CD14-positive monocyte (primary cell): ENCODE data around the gene ARHGEF10L. TPM values are rescaled to one million over a fixed set of nuclear protein-coding genes. Genes with fewer than 3 reads are reported as not detected.

Source experiments
- DNase-seq, 3 donors: peaks; one replicate each; pipeline ENCODE4 v3.0.0-alpha.2; 2011 to 2022
- H2AFZ ChIP-seq: 2 replicates; pipeline ENCODE4 v1.6.0; 2012; ENCODE audit warnings: mild to moderate bottlenecking, low read depth, low read length, inconsistent platforms; ENCODE audit not compliant: insufficient read depth, poor library complexity, severe bottlenecking
- H3K27ac ChIP-seq, 2 donors: 1 replicate in 1 of 2; 2 replicates in 1 of 2; pipeline ENCODE4 v1.5.1; 2012 to 2013; ENCODE audit warnings: low read length in 2 of 2, control low read depth in 1 of 2, inconsistent platforms in 1 of 2, low read depth in 1 of 2, mild to moderate bottlenecking in 1 of 2
- H3K27me3 ChIP-seq, 2 donors: one replicate each; pipeline versions ENCODE4 v1.6.0 to v1.6.1; 2011 to 2013; ENCODE audit warnings: low read length in 2 of 2; ENCODE audit not compliant: control insufficient read depth in 2 of 2, insufficient read depth in 2 of 2
- H3K36me3 ChIP-seq, 2 donors: replicated peaks in 1 of 2; 1 replicate in 1 of 2; 2 replicates in 1 of 2; pipeline versions ENCODE4 v1.5.1 to v1.6.1; 2012 to 2013; ENCODE audit warnings: low read length in 2 of 2, control low read depth in 1 of 2, inconsistent platforms in 1 of 2, mild to moderate bottlenecking in 1 of 2; ENCODE audit not compliant: insufficient read depth in 2 of 2, control insufficient read depth in 1 of 2
- H3K4me1 ChIP-seq, 2 donors: 1 replicate in 1 of 2; 2 replicates in 1 of 2; pipeline versions ENCODE4 v1.5.1 to v1.6.1; 2012 to 2013; ENCODE audit warnings: low read length in 2 of 2, control low read depth in 1 of 2, inconsistent platforms in 1 of 2, mild to moderate bottlenecking in 1 of 2, moderate library complexity in 1 of 2; ENCODE audit not compliant: insufficient read depth in 2 of 2, control insufficient read depth in 1 of 2
- H3K4me2 ChIP-seq: replicated peaks from 2 replicates; pipeline ENCODE3; 2012; ENCODE audit warnings: low read length, moderate library complexity, mild to moderate bottlenecking; ENCODE audit not compliant: poor library complexity, severe bottlenecking; ENCODE audit errors: extremely low read depth
- H3K4me3 ChIP-seq, 3 experiments: fragments of 200-600 bp in 1 of 3; sonication (generic) in 1 of 3; replicated peaks in 1 of 3; 1 replicate in 2 of 3; 2 replicates in 1 of 3; pipeline ENCODE4 v1.5.1; 2011 to 2013; ENCODE audit warnings: low read length in 3 of 3, mild to moderate bottlenecking in 3 of 3, control low read depth in 2 of 3, low read depth in 2 of 3, inconsistent platforms in 1 of 3, moderate library complexity in 1 of 3
- H3K79me2 ChIP-seq: 2 replicates; pipeline ENCODE4 v1.6.0; 2012; ENCODE audit warnings: mild to moderate bottlenecking, control low read depth, inconsistent platforms, low read length, moderate library complexity; ENCODE audit not compliant: insufficient read depth
- H3K9ac ChIP-seq: 2 replicates; pipeline ENCODE4 v1.6.0; 2017; ENCODE audit warnings: low read length, mild to moderate bottlenecking; ENCODE audit not compliant: insufficient read depth, poor library complexity, severe bottlenecking
- H3K9me3 ChIP-seq, 2 donors: replicated peaks in 1 of 2; 1 replicate in 1 of 2; 2 replicates in 1 of 2; pipeline versions ENCODE4 v1.5.1 to v1.6.1; 2012 to 2013; ENCODE audit warnings: low read length in 2 of 2, control low read depth in 1 of 2; ENCODE audit not compliant: control insufficient read depth in 1 of 2, insufficient read depth in 1 of 2
- H4K20me1 ChIP-seq: 2 replicates; pipeline ENCODE4 v1.6.0; 2012; ENCODE audit warnings: mild to moderate bottlenecking, low read length, control low read depth, moderate library complexity; ENCODE audit not compliant: insufficient read depth
- H3K27ac Mint-ChIP-seq, 7 donors: one replicate each; pipeline ENCODE4 v1.8.0; 2020; ENCODE audit warnings: mild to moderate bottlenecking in 7 of 7, mixed read lengths in 7 of 7, moderate library complexity in 6 of 7, inconsistent platforms in 2 of 7
- H3K27me3 Mint-ChIP-seq, 3 donors: one replicate each; pipeline ENCODE4 v1.8.0; 2021 to 2022; ENCODE audit warnings: low read depth in 3 of 3, mild to moderate bottlenecking in 3 of 3, mixed read lengths in 3 of 3, moderate library complexity in 3 of 3, inconsistent platforms in 1 of 3
- H3K36me3 Mint-ChIP-seq, 2 donors: one replicate each; pipeline ENCODE4 v1.8.0; 2020; ENCODE audit warnings: mixed read lengths in 2 of 2, inconsistent platforms in 1 of 2, mild to moderate bottlenecking in 1 of 2
- H3K4me1 Mint-ChIP-seq: one replicate; pipeline ENCODE4 v1.8.0; 2020; ENCODE audit warnings: mild to moderate bottlenecking, mixed read lengths
- H3K4me3 Mint-ChIP-seq, 2 donors: one replicate each; pipeline ENCODE4 v1.8.0; 2020; ENCODE audit warnings: mild to moderate bottlenecking in 2 of 2, mixed read lengths in 2 of 2, moderate library complexity in 1 of 2
- H3K9me3 Mint-ChIP-seq, 7 donors: one replicate each; pipeline ENCODE4 v1.8.0; 2020 to 2022; ENCODE audit warnings: mixed read lengths in 7 of 7, mild to moderate bottlenecking in 6 of 7, moderate library complexity in 6 of 7, inconsistent platforms in 2 of 7
- WGBS: methylation state at CpG from one replicate; pipeline ENCODE4 v1.1.5; 2013; ENCODE audit warnings: missing lambda C conversion rate; ENCODE audit not compliant: insufficient coverage; 5-methylcytosine and 5-hydroxymethylcytosine counted together
- intact Hi-C, 2 donors: fragments of 100-400 bp; cut with micrococcal nuclease; formaldehyde crosslinking; loops; one replicate each; pipeline versions ENCODE4 v1.15.0 to v1.15.1; 2023
- polyA plus RNA-seq, 3 donors: library from polyadenylated mRNA; depleted of rRNA in 1 of 3; unstranded in 2 of 3; stranded (reverse) in 1 of 3; fragments of 300-500 nt in 2 of 3; fragments of >200 nt in 1 of 3; fragmentation: Illumina TruSeq in 2 of 3; gene quantifications; 1 replicate in 2 of 3; 2 replicates in 1 of 3; pipeline ENCODE4 v1.2.3, GENCODE V29; 2012 to 2021
- TF ChIP-seq, protein P1 (sequence below): fragments of 200-600 bp; IDR thresholded peaks from one replicate; pipeline ENCODE4 v1.8.0; 2022; ENCODE audit warnings: antibody characterized with exemption, mild to moderate bottlenecking

The ARHGEF10L gene
- polyA plus RNA-seq, 3 donors = 20.7 to 95.7 (median 23.7) TPM

DNA sequence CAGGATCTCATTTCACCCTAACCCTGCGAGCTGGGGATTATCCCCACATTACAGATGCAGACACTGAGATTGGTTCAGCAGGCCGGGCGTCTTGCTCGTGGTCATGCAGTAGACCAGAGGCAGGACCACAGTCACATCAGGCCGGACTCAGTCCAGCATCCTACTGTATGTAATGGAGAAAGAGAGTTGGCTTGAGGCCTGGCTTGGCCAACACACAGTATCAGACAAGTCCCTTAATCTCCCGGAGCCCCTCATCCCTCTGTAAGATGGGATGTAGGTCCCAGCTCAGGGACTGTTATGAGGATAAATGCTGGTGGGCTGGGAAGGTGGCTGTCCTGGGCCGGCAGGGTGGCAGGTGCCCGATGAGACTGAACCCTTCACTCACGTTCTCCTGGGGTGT lies 149.5 kb downstream of the ARHGEF10L start:
- Histone ChIP-seq H3K9me3 (no peaks in the 10 kb centered on the region), H3K4me1 (peaks cover 0 to 9% of the 10 kb centered on the region in 2 donors), H3K27me3 (no peaks in the 10 kb centered on the region), H2AFZ (no peak overlapping the region), H3K27ac (peak overlapping the region; percentile 22 to 51), H3K9ac (no peak overlapping the region), H3K79me2 (no peaks in the 10 kb centered on the region), H4K20me1 (peaks cover 100% of the 10 kb centered on the region), H3K4me3 (no peak overlapping the region), H3K36me3 (peaks cover 86 to 97% of the 10 kb centered on the region in 2 donors), H3K4me2 (no peak overlapping the region)
- Mint-ChIP-seq H3K27ac (peak overlapping the region in 2 of 7 donors; percentile 25 to 38), H3K27me3 (peaks cover 0 to 1% (median 0%) of the 10 kb centered on the region in 3 donors), H3K36me3 (peaks cover 82 to 95% of the 10 kb centered on the region in 2 donors), H3K9me3 (no peaks in the 10 kb centered on the region), H3K4me1 (peaks cover 8% of the 10 kb centered on the region), H3K4me3 (no peak overlapping the region)
- TF ChIP-seq, protein P1, sequence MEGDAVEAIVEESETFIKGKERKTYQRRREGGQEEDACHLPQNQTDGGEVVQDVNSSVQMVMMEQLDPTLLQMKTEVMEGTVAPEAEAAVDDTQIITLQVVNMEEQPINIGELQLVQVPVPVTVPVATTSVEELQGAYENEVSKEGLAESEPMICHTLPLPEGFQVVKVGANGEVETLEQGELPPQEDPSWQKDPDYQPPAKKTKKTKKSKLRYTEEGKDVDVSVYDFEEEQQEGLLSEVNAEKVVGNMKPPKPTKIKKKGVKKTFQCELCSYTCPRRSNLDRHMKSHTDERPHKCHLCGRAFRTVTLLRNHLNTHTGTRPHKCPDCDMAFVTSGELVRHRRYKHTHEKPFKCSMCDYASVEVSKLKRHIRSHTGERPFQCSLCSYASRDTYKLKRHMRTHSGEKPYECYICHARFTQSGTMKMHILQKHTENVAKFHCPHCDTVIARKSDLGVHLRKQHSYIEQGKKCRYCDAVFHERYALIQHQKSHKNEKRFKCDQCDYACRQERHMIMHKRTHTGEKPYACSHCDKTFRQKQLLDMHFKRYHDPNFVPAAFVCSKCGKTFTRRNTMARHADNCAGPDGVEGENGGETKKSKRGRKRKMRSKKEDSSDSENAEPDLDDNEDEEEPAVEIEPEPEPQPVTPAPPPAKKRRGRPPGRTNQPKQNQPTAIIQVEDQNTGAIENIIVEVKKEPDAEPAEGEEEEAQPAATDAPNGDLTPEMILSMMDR = no peak
- WGBS = 94% methylated on average over 4 of the region's 9 CpGs
- intact Hi-C loops = no loop called here
- no peak for DNase-seq

DNA sequence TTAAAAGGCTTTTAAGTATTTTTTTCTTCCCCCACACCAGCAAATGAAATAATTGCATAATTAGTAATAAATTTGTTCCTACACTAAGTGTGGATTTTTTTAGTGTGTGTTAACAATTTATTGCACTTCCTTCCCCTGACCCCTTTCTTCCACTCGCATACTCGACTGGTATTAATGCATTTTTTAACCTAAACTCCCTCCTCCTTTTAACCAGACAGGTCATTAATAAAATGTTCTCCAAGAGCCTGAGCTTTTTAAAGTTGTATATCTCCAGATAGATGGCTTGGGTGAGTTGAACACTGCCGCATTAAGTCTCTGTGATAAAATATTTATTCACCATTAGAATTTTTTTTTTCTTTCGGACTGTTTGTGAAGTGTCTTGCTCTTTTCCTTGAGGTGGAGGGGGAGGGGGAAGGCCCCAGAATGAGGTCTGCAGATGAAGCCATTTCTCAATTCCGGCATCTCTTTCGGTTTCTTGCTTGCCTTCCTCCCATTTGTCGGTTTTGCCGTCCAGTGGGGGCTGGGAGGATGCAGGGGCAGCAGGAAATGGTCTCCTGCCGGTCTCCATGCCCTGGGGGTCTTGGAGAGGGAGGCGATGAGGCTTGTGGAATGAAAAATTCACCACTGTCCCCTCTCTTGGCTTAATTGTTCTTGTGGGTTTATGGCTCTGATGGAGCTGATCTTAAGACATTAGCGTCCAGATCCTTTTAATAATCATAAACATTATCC lies 151.6 kb downstream of the ARHGEF10L start:
- H3K4me3 ChIP-seq = no peak overlapping the region
- H3K4me3 Mint-ChIP-seq = no peak overlapping the region
- no peak for DNase-seq
- no peaks in the 10 kb centered on the region for H3K9me3 ChIP-seq
- TF ChIP-seq, protein P1 = no peak
- no peak overlapping the region for H3K9ac ChIP-seq
- H3K27me3 ChIP-seq = no peaks in the 10 kb centered on the region
- H3K27me3 Mint-ChIP-seq = peaks cover 0 to 1% (median 0%) of the 10 kb centered on the region in 3 donors
- peaks cover 8% of the 10 kb centered on the region for H3K4me1 Mint-ChIP-seq
- H2AFZ ChIP-seq = no peak overlapping the region
- no peaks in the 10 kb centered on the region for H3K9me3 Mint-ChIP-seq
- H3K4me1 ChIP-seq = peaks cover 0 to 9% of the 10 kb centered on the region in 2 donors
- peaks cover 82 to 93% of the 10 kb centered on the region in 2 donors for H3K36me3 Mint-ChIP-seq
- 11% methylated on average over 3 of the region's 11 CpGs for WGBS
- H4K20me1 ChIP-seq = peaks cover 99% of the 10 kb centered on the region
- H3K27ac Mint-ChIP-seq = peak overlapping the region in 2 of 7 donors; percentile 43 to 63
- H3K4me2 ChIP-seq = no peak overlapping the region
- no peak overlapping the region for H3K27ac ChIP-seq
- no peaks in the 10 kb centered on the region for H3K79me2 ChIP-seq
- H3K36me3 ChIP-seq = peaks cover 90 to 96% of the 10 kb centered on the region in 2 donors
- intact Hi-C loops = no loop called here
